ENCODE results near the gene SLC9A8.

DNA sequence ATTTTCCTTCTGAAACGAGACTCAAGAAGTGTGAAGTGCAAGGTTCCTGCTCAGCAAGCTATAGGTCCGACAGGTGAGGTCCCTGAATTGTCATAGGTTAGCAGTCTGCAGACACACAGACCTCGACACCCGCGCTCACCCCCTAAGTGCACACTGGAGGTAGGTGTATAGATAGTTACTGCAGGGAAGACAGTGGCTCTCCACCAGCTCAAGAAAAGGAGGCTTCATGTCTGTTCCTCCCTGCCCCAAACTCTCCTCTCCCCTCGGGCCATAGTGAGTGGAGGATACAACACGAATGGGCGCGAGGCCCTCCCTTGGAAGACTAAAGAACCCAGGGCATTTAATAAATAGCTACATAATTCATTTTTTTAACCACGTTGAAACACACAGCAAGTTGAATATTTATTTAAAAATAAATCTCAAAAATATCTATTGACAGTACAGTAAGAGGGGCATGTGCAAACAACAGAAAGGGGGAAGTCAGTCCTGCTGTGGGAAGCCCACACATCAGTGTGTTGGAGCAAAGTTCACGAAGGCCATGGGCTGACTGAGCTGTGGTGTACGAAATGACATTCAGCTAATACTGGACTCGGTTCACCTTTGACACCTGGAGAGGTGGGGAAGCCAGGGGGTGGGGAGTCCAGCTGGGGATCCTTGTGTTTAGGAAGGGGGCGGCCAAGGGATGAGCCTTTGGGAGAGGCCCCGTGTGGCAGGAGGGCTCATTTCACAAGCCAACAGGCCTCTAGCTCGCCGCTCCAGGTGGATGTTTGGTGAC is 92.0 kb downstream of the SLC9A8 start:
- no peak for TF ChIP-seq ZNF830 (tag by site-specific recombination; IDR thresholded peaks at IDR 0.05; ENCODE audit: low read depth)
- no peak for TF ChIP-seq CTCF (tag by site-specific recombination; IDR thresholded peaks at IDR 0.05)
- no peak for TF ChIP-seq ZNF510 (tag by site-specific recombination; IDR thresholded peaks at IDR 0.05; ENCODE audit: insufficient replicate concordance)

All from HEK293 (cell line).